Esophagus muscularis mucosa (tissue), 4 donors: ENCODE results near the gene UBE2E2.

Experiments used
- EP300 ChIP-seq: sonication (generic); formaldehyde crosslinking; IDR thresholded peaks from one replicate; pipeline ENCODE4 v1.6.1; 2017; ENCODE audit warnings: antibody characterized with exemption
- POLR2A ChIP-seq: fragments of 450-650 bp; IDR thresholded peaks from one replicate; pipeline ENCODE4 v1.6.1; 2017; ENCODE audit warnings: antibody characterized with exemption, moderate library complexity, mild to moderate bottlenecking, low read depth
- POLR2AphosphoS5 ChIP-seq, 2 donors: sonication (generic); formaldehyde crosslinking; IDR thresholded peaks; one replicate each; pipeline ENCODE4 v1.6.1; 2017; ENCODE audit warnings: antibody characterized with exemption in 2 of 2
- TF ChIP-seq, protein P1 (sequence below), 3 experiments: fragments of 200-600 bp in 2 of 3; fragments of 450-650 bp in 1 of 3; sonication (generic) in 2 of 3; IDR thresholded peaks; one replicate each; pipeline ENCODE4 v1.5.1; 2017 to 2019; ENCODE audit warnings: antibody characterized with exemption in 3 of 3, mild to moderate bottlenecking in 2 of 3, moderate library complexity in 1 of 3

DNA sequence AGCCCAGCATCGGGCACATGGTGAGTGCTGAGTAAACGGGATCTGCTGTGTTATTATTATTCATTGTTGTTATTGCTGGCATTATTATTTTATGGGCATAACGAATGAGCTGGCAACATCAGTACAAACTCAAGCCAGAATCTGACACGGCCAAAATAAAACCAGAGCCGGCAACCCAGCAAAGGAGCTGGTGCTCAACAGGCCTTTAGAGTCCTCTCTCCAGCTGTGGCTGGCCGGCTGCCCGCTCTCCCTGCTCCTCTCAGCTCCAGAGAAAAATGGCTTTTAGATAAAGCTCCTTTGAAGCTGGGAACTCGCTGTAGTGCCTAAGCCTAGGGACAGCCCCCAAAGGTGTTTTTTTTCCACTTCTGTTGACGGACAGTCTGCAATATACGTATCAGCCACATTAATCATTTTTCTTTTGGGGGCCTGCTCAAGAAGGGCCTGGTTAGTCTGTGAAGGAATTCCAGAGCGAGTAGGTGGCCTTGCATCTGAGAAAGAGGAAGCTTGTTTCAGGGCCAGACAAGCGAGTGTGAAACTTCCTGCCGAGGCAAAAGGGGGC is 408.7 kb downstream of the UBE2E2 start:
- TF ChIP-seq, protein P1, sequence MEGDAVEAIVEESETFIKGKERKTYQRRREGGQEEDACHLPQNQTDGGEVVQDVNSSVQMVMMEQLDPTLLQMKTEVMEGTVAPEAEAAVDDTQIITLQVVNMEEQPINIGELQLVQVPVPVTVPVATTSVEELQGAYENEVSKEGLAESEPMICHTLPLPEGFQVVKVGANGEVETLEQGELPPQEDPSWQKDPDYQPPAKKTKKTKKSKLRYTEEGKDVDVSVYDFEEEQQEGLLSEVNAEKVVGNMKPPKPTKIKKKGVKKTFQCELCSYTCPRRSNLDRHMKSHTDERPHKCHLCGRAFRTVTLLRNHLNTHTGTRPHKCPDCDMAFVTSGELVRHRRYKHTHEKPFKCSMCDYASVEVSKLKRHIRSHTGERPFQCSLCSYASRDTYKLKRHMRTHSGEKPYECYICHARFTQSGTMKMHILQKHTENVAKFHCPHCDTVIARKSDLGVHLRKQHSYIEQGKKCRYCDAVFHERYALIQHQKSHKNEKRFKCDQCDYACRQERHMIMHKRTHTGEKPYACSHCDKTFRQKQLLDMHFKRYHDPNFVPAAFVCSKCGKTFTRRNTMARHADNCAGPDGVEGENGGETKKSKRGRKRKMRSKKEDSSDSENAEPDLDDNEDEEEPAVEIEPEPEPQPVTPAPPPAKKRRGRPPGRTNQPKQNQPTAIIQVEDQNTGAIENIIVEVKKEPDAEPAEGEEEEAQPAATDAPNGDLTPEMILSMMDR (IDR thresholded peaks at IDR 0.05) = no peak
- TF ChIP-seq POLR2A (no peak), POLR2AphosphoS5 (IDR thresholded peaks at IDR 0.05) (no peak), EP300 (no peak)
